Measurements from ENCODE around the gene SYNJ2.
"Not testable (repeated sequence)": the region's sequence is repeated elsewhere in the genome, so short reads cannot be mapped to it uniquely, and the experiment has no call there.

Gene SYNJ2

DNA sequence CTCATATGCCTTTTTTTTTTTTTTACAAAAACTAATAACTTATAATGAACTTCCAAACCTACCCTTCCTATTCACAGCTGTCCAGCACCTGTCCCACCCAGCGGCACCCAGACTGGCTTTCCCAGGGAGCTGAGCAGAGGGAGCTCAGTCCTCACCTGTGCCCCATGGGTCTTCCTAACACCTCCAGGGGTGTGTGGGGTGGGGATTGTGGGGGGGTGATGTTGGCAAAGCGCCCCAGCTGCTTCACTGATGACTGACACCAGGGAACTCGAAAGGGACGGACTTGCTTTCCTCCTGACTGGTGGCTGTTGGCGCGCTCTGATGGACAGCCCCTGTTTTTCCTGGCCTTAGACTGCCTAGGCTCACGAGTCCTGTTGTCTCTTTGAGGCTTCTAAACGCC, 14.2 kb upstream of the SYNJ2 start:
- Histone ChIP-seq H3K4me1 (ENCODE audit: insufficient read depth, insufficient read length) (no peaks in the 10 kb centered on the region), H3K27me3 (ENCODE audit: insufficient read depth, insufficient read length) (no peaks in the 10 kb centered on the region), H3K4me3 (ENCODE audit: insufficient read length, low read depth) (no peak overlapping the region), H3K36me3 (ENCODE audit: insufficient read depth, insufficient read length, low read length) (no peaks in the 10 kb centered on the region), H3K9me3 (ENCODE audit: insufficient read depth, low read length) (no peaks in the 10 kb centered on the region), H3K9ac (ENCODE audit: insufficient read length, low read depth) (no peak overlapping the region)
- DNase-seq (ENCODE audit: low read depth, low spot score), result no peak
- no peak for TF ChIP-seq YY1 (IDR thresholded peaks at IDR 0.05; ENCODE audit: insufficient read depth, insufficient read length)
- TF ChIP-seq SUZ12 (IDR thresholded peaks at IDR 0.05; ENCODE audit: extremely low read depth, insufficient read depth, insufficient read length), result no peak
- no peak for TF ChIP-seq ZNF274 (IDR thresholded peaks at IDR 0.05; ENCODE audit: low read depth, low read length)

DNA sequence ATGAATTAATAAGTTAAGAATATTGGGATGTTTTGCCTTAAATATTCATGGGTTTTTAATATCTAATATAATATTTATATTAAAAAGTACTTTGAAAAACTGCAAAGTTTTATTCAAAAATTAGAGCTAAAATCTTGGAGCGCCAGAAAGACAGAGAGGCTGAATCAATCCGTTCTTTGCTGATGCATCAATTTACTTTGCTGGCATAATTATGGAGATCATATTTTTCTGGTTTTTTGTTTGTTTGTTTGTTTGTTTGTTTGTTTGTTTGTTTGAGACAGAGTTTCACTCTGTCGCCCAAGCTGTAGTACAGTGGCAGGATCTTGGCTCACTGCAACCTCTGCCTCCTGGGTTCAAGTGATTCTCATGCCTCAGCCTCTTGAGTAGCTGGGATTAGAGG, 9.5 kb upstream of the SYNJ2 start:
- H3K4me1 ChIP-seq (ENCODE audit: insufficient read depth, insufficient read length); DNase-seq (ENCODE audit: low read depth, low spot score); H3K27me3 ChIP-seq (ENCODE audit: insufficient read depth, insufficient read length); H3K9me3 ChIP-seq (ENCODE audit: insufficient read depth, low read length); H3K9ac ChIP-seq (ENCODE audit: insufficient read length, low read depth); H3K36me3 ChIP-seq (ENCODE audit: insufficient read depth, insufficient read length, low read length); H3K4me3 ChIP-seq (ENCODE audit: insufficient read length, low read depth): not testable (repeated sequence)

DNA sequence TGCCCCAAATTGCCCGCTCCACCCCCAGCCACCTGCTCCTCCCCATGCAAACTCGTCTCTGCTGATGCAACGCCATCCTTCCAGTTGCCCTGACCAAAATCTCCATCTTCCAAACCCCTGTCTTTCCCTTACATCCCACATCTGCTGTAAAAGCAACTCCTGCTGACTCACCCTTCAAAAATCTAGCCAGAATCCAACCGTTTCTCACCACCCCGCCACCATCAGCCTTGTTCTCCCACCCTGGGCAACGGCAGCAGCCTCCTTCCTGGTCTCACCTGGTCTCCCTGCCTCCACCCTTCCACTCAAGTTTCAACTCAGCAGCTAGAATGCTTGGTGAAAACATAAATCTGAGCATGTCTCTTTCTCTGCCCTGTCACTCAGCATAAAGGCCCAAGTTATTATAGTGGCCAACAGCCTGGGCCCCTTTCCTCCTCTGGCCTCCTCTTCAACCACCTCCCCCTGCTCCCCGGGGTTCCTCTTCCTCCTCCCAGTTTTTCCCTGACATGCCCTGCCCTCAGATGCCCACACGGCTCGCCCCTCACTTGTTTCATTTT, 7.2 kb upstream of the SYNJ2 start:
- Histone ChIP-seq H3K9ac (ENCODE audit: insufficient read length, low read depth) (no peak overlapping the region), H3K4me3 (ENCODE audit: insufficient read length, low read depth) (no peak overlapping the region), H3K36me3 (ENCODE audit: insufficient read depth, insufficient read length, low read length) (no peaks in the 10 kb centered on the region), H3K9me3 (ENCODE audit: insufficient read depth, low read length) (no peaks in the 10 kb centered on the region), H3K27me3 (ENCODE audit: insufficient read depth, insufficient read length) (peaks cover 9% of the 10 kb centered on the region), H3K4me1 (ENCODE audit: insufficient read depth, insufficient read length) (no peaks in the 10 kb centered on the region)
- no peak for DNase-seq (ENCODE audit: low read depth, low spot score)
- TF ChIP-seq ZNF274 (IDR thresholded peaks at IDR 0.05; ENCODE audit: low read depth, low read length) (no peak), YY1 (IDR thresholded peaks at IDR 0.05; ENCODE audit: insufficient read depth, insufficient read length) (no peak), SUZ12 (IDR thresholded peaks at IDR 0.05; ENCODE audit: extremely low read depth, insufficient read depth, insufficient read length) (no peak)

DNA sequence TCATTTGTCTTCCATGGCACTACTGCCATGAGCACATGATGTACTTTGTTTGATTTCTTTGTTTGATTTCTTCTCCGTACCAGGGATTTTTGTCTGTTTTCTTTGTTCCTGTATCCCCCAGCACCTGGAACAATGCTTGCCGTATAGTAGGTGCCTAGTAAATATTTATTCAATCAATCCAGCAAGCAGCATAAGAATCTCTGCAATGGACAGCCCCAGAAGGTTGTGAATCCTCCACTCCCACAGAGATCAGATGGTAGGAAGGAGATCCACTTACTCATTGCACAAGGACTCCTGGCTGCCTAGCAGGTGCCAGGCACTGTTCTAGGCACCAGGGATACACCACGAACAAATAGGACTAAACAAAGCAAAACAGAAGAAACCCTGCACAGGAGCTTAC, 6.7 kb upstream of the SYNJ2 start:
- Histone ChIP-seq H3K9ac (ENCODE audit: insufficient read length, low read depth) (no peak overlapping the region), H3K9me3 (ENCODE audit: insufficient read depth, low read length) (no peaks in the 10 kb centered on the region), H3K4me3 (ENCODE audit: insufficient read length, low read depth) (no peak overlapping the region), H3K4me1 (ENCODE audit: insufficient read depth, insufficient read length) (peaks cover 2% of the 10 kb centered on the region), H3K36me3 (ENCODE audit: insufficient read depth, insufficient read length, low read length) (no peaks in the 10 kb centered on the region), H3K27me3 (ENCODE audit: insufficient read depth, insufficient read length) (peaks cover 9% of the 10 kb centered on the region)
- no peak for DNase-seq (ENCODE audit: low read depth, low spot score)
- TF ChIP-seq SUZ12 (IDR thresholded peaks at IDR 0.05; ENCODE audit: extremely low read depth, insufficient read depth, insufficient read length) (no peak), YY1 (IDR thresholded peaks at IDR 0.05; ENCODE audit: insufficient read depth, insufficient read length) (no peak), ZNF274 (IDR thresholded peaks at IDR 0.05; ENCODE audit: low read depth, low read length) (no peak)

DNA sequence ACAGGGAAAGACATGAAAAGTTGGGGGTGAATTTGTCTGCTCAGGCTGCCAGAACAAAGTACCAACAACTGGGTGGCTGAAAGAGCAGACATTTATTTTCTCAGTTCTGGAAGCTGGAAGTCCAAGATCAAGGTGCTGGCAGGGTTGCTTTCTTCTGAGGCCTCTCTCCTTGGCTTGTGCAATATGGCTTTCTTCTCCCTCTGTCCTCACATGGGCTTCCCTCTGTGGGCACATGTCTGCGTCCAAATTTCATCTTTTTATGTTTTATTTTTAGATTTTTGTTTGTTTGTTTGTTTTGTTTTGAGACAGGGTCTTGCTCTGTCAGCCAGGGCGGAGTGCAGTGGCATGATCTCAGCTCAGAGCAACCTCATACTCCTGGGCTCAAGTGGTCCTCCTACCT, 6.2 kb upstream of the SYNJ2 start:
- Histone ChIP-seq H3K4me3 (ENCODE audit: insufficient read length, low read depth) (no peak overlapping the region), H3K9me3 (ENCODE audit: insufficient read depth, low read length) (no peaks in the 10 kb centered on the region), H3K9ac (ENCODE audit: insufficient read length, low read depth) (no peak overlapping the region), H3K36me3 (ENCODE audit: insufficient read depth, insufficient read length, low read length) (no peaks in the 10 kb centered on the region), H3K27me3 (ENCODE audit: insufficient read depth, insufficient read length) (peaks cover 14% of the 10 kb centered on the region), H3K4me1 (ENCODE audit: insufficient read depth, insufficient read length) (peaks cover 2% of the 10 kb centered on the region)
- no peak for DNase-seq (ENCODE audit: low read depth, low spot score)
- TF ChIP-seq ZNF274 (IDR thresholded peaks at IDR 0.05; ENCODE audit: low read depth, low read length) (no peak), YY1 (IDR thresholded peaks at IDR 0.05; ENCODE audit: insufficient read depth, insufficient read length) (no peak), SUZ12 (IDR thresholded peaks at IDR 0.05; ENCODE audit: extremely low read depth, insufficient read depth, insufficient read length) (no peak)

DNA sequence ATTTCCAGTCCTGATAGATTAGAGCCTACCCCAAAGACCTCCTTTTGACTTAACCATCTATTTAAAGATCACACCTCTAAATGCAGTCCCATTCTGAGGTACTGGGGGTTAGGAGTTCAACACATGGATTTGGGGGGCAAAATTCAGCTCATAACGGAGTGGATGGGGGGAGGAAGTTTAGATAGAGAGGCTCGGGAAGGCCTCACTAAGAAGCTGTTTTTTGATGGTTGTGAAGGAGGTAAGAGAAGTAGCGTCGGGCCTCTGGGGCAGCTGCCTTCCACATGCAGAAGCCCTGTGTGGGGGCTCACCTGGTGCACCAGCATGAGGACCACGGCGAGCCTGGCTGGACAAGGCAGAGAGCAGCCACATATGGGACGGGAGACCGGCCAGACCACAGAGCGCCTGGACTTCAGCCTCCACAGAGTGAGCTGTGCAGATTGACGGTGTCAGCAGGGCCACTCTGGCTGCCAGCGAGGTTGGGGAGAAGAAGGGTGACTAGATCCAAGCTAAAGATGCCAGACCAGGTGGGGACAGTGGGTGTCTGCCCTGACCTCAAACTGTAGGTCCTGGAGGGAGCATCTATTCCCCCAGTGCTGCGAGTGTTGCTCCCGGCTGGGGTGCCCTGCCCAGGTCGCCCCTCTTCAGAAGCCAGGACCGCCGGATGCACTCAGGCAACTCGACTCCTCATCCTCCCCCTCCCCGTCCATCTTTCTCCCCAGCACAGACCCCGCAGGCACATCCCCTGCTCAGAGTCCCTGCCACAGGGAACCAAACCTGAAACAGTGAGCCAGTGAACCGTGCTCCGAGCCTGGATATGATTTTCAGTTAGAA, 5.1 kb upstream of the SYNJ2 start:
- H3K9ac ChIP-seq (ENCODE audit: insufficient read length, low read depth), result no peak overlapping the region

DNA sequence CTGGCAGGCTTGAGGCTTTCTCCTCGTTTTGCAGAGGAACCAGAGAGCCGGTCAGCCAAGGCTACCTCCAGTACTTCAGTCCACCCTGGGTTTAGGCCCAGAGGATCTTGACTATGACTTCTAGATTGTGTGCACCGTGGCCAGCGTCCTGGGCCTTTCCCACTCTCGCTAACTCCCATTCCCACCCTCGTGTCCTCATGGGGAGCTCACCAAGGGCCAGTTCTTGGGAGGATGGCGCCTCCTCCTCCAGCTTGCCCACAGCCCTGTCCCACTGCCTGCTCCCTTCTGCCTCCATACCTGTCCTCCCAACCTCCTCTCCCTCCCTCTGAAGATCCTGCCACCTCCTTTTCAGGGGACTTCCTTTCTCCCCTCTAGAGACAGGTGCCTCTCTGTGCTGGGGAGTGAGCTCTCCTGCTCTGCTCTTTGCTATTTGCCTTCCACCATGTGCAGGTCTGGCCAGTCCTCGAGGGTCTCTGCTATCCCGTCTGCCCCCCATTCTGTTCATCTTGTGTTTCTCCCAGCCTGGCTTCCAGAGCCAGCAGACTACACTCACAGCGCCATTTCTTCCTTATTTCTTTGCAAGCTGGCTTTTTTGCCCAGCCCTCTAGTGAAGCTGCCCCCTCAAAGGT, 4.4 kb upstream of the SYNJ2 start:
- DNase-seq (ENCODE audit: low read depth, low spot score), result no peak
- no peak overlapping the region for H3K9ac ChIP-seq (ENCODE audit: insufficient read length, low read depth)
- no peaks in the 10 kb centered on the region for H3K36me3 ChIP-seq (ENCODE audit: insufficient read depth, insufficient read length, low read length)
- H3K4me3 ChIP-seq (ENCODE audit: insufficient read length, low read depth), result no peak overlapping the region
- H3K4me1 ChIP-seq (ENCODE audit: insufficient read depth, insufficient read length), result peaks cover 3% of the 10 kb centered on the region
- peaks cover 22% of the 10 kb centered on the region for H3K27me3 ChIP-seq (ENCODE audit: insufficient read depth, insufficient read length)
- H3K9me3 ChIP-seq (ENCODE audit: insufficient read depth, low read length), result no peaks in the 10 kb centered on the region
- TF ChIP-seq ZNF274 (IDR thresholded peaks at IDR 0.05; ENCODE audit: low read depth, low read length), result no peak

More for the DNA sequence above, 5.1 kb upstream of the SYNJ2 start:
- no peak for TF ChIP-seq YY1 (IDR thresholded peaks at IDR 0.05; ENCODE audit: insufficient read depth, insufficient read length)
- Histone ChIP-seq H3K27me3 (ENCODE audit: insufficient read depth, insufficient read length) (peaks cover 22% of the 10 kb centered on the region), H3K4me3 (ENCODE audit: insufficient read length, low read depth) (no peak overlapping the region), H3K36me3 (ENCODE audit: insufficient read depth, insufficient read length, low read length) (no peaks in the 10 kb centered on the region), H3K4me1 (ENCODE audit: insufficient read depth, insufficient read length) (peaks cover 3% of the 10 kb centered on the region), H3K9me3 (ENCODE audit: insufficient read depth, low read length) (no peaks in the 10 kb centered on the region)
- no peak for DNase-seq (ENCODE audit: low read depth, low spot score)

Measured in NT2/D1 (cell line).